Hematopoietic multipotent progenitor cell (in vitro differentiated cells): ENCODE data around the gene APEH. TPM values are rescaled to one million over a fixed set of nuclear protein-coding genes. Genes with fewer than 3 reads are reported as not detected.
"Not testable (repeated sequence)": the region's sequence is repeated elsewhere in the genome, so short reads cannot be mapped to it uniquely, and the experiment has no call there.

Experiments
- DNase-seq, 3 donors: peaks; one replicate each; pipeline ENCODE4 v3.0.0-alpha.2; 2011 to 2015; ENCODE audit warnings: low read depth in 2 of 3, low spot score in 2 of 3
- total RNA-seq: library from RNA; depleted of rRNA; stranded (reverse); fragments of >200 nt; gene quantifications from one replicate; pipeline ENCODE4 v1.2.3, GENCODE V29; 2012

APEH gene
- total RNA-seq, 1 donor, result 191 TPM

DNA sequence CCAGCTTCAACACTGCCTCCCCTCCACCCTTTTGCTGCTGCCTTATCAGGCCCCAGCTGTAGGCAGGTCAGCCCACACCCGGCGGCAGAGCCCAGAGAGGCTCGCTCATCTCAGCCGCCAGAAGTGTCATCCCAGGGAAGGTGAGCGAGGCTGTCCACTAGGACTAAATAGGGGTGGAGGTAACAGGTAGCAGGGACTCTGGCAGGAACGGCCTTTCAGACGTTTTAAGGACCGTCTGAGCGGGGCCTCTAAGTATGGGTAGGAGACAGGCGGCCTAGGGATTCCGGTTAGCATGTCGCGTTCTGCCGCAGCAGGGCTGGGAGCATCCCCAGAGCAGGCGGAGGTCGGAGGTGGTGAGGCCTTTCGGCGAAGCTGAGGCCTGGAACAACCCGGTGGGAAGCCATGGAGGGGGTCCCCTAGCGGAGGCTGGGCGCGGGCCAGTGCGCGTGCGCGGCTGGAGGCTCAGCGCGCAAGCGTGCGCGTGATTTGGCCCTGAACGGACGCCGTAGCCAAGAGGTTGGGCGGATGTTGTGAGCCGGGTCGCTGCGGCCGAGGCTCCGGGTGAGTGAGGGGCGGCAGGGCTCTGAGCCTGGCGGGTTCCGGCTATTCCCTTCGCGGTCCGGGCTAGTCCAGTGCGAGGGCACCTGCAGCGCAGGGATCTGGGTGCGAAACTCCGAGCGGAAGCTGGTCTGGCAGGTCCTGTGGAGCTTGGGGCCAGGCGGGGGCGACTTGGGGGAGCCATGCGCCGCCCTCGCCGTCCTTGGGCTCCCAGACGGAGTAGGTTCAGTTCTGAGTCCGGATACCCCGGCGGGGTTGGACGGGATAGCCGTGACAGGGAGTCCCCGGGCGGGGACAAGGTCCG lies 15.1 kb downstream of the APEH start, which contains the start of the genes MST1 and RNF123:
Gene MST1 (minus strand): TSS at position 429 of the 862 bp plus-strand sequence. CDS start 783 bp downstream, outside the sequence.
Gene RNF123 (plus strand): TSS at position 512 of the 862 bp plus-strand sequence. CDS start 1,609 bp downstream, outside the sequence.
- peak; percentile 92 to 95 (median 93) for DNase-seq

DNA sequence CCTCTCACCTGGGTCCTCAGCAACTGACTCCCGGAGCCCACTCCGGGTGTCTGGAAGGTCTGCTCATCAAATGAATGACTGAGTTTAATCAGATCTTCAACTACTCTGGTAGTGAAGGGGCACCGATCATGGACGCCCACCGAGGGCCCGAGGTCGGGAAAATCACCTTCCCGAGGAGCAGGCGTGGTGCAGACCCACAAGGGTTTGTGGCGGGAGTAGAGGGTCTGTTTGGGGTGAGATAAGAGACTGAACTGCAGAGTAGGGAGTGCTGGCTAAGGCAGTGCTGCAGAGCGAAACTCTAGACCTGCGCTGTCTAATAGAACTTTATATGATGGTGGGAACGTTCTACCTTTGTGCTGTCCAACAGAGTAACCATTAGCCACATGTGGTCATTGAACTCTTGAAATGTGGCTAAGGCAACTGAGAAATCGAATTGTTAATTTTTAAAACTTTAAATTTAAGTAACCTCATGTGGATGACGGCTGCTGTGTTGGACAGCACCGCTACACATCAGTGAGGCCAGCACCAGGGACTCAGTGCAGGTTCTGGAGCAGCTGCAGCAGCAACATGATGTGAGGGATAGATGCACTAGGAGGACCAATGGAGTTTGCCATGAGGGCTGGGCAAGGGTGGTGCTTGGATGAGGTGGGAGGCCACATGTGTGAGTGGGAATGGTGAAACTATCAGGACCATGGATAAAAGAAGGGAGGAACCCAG lies 15.9 kb downstream of the APEH start:
- peak in 1 of 3 donors; percentile 18 for DNase-seq

- DNase-seq, result not testable (repeated sequence)
Measured at GRCh38 chr3:49690856-49691255, 16.7 kb downstream of the APEH start.

- not testable (repeated sequence) for DNase-seq
Measured at GRCh38 chr3:49691481-49691880, 17.3 kb downstream of the APEH start.

DNA sequence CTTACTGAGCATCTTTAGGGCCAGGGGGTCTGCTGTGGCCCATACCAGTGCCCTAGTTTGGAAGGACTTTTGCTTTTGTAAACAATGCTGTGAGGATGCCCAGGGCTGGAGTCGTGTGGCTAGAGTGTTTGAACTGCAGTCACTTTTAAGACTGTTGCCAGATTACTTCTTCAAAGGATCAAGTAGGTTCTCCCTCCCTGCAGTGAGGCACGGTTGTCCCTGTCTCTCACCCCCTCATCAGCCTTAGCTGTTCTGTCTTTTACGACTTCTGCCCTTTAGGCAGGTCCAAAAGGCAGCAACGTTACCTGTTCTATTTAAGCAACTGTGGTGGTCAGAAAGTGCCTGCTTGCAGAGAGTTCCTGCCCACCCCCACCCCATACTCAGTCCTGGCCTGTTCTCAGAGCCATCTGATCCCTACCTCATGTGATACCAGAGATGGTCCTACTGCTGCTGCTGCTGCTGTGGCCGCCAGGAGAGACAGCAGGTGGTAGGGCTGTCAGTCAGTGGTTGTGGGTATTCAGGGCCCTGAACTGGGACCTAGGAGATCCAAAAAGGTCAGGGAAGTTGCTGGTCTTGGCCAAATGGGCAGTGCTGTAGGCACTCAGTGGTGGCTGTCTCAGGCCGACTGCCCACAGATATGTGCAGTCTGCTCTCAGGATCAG lies 20.4 kb downstream of the APEH start:
- not testable (repeated sequence) for DNase-seq

- not testable (repeated sequence) for DNase-seq
Measured at GRCh38 chr3:49695350-49696015, 21.3 kb downstream of the APEH start.

GRCh38 chr3:49699281-49699979 lies 25.3 kb downstream of the APEH start:
- no peak for DNase-seq

DNA sequence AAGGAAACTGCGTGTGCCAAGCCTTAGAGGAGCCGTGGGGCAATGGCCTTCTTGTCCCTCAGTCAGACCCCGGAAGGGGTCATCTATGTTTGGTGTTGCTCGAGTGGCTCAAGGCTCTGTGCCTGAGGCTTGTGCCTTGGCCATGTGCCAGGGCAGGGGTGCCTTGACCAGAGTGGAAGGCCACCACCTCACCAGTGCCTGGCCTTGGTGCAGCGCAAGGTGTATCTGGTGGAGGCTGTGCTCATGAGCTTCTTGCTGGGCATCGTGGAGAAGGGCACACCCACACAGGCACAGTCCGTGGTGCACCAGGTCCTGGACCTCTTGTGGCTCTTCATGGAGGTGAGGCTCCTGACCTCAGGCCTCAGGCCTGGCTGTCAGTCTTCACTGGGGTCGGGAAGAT lies 25.9 kb downstream of the APEH start:
- DNase-seq, result no peak

DNA sequence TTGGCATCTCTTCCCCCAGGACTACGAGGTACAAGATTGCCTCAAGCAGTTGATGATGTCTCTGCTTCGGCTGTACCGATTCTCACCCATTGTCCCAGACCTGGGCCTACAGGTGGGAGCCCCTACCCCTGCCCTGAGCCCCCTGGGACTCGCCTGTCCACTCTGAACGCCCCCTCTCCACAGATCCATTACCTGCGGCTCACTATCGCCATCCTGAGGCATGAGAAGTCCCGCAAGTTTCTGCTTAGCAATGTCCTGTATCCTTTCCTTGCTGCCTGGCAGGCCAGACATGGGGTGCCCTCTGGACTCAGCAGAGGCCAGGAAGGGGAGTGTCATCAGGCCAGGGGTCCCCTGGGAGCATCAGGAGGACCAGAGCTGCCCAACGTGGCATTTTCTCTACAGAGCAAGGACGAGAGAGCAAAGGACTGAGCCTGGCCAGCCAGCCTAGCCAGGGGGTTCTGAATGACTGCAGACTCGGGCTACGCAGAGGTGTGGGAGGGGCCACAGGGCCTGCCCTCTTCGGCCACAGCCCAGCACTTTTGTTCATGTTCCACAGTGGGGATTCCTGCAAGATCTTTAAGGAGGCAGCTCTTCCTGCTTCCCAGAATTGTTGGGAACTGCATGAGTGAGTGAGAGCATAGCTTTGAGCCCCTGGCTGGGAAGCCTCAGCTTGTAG lies 26.4 kb downstream of the APEH start:
- no peak for DNase-seq

- DNase-seq, result peak in 1 of 3 donors; percentile 26
Measured at GRCh38 chr3:49701388-49702077, 27.4 kb downstream of the APEH start.

DNA sequence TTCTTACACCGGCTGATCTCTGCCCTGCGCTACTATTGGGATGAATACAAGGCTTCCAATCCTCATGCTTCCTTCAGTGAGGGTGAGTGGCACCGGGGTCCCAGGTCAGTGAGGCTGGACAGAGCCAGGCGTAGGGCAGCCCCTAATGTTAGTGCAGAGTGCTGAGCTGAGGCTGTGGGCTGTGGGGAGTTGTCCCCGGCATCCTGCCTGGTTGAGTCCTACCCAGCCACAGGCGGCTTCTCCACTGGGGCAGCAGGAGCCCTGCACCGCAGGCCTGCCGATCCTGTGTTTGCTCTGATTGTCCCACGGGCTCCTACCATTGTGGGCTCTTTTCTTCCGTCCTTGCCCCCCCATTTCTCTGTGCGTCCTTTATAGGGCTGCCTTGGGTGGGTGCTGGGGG lies 28.5 kb downstream of the APEH start:
- DNase-seq, result no peak

DNA sequence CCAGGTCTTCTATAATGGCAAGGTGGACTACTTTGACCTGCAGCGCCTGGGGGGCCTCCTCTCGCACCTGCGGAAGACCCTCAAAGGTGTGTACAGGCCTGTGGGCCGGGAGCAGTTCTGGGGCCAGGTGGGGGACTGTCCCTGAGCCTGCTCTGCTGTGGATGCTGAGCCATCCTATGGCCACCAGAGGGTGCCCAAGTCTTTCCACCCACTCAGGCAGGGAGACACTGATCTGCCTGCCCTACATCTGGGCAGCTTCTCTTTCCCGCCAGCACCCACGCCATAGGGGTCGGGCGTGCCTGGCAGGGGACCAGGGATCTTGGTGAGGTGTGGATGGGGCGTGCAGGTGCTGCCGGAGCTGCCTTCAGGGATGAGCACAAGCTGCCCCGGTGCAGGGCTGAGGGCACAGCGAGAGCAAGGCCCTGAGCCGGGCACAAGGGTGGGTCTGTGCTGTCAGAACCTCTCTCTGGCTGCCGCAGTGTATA lies 29.3 kb downstream of the APEH start:
- DNase-seq, result peak in 2 of 3 donors; percentile 66 to 87

DNA sequence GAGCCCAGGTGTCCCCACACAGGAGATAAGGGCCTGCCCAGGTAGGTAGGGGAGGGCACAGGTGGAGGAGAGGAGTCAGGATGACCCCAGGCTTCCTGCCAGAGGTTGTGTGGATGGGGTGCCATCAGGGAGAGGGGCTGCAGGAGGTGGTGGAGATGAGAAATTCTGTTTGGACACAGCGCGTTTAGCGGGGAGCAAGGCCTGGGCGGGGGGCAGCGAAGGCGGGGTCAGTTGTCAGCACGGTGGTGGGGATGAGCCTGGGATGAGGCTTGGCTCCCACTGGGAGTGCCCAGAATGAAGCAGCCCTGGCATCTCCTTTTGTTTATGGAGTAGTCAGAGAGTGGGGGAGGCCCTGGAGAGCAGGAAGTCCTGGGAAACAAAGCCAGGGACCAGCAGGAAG lies 29.8 kb downstream of the APEH start:
- DNase-seq, result no peak

GRCh38 chr3:49704629-49705028 lies 30.5 kb downstream of the APEH start:
- DNase-seq, result no peak

GRCh38 chr3:49705390-49705960 lies 31.3 kb downstream of the APEH start:
- DNase-seq, result no peak

DNA sequence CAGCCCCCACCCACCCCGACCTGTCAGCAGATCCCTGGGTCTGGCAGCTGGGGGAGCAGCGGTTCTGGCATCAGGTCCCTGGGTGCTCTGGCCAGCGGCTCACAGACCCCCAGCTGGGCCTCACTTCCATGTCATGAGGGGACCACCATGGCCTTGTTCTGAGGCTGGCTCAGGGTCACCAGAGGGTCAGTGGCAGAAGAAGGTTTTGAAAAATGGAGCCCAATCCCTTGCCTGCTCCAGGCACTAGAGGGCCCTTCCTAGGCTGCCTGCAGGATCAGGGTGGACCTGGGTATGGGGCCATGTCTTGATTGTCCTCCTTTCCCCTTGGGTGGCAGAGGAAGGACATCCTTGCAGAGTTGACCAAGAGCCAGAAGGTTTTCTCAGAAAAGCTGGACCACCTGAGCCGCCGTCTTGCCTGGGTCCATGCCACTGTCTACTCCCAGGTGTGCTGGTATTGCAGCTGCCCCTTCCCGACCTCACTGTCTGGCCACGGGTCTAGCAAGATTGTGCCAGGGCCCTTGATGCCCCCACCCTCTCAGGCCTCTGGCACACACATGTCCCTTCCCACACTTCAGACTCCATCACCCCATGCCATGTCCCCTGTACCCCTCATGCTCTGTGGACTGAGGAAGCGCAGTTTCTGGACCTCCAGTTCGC lies 32.4 kb downstream of the APEH start:
- no peak for DNase-seq

DNA sequence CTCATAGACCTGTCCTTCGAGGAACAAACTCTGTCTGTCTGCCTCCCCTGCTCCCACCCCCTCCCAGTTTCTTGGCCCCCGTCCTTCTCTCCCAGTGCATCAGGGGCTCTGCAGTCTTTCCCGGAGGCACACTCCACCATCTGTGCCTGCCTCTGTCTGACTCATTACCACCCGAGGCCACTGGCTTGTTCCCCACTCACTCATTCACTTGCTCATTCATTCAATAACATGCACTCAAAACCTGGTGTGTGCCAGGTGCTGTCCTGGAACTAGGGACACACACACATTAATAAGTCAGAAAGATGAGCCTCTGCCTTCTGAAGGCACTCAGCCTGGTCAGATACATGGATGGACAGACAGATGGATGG lies 32.9 kb downstream of the APEH start:
- DNase-seq, result no peak

DNA sequence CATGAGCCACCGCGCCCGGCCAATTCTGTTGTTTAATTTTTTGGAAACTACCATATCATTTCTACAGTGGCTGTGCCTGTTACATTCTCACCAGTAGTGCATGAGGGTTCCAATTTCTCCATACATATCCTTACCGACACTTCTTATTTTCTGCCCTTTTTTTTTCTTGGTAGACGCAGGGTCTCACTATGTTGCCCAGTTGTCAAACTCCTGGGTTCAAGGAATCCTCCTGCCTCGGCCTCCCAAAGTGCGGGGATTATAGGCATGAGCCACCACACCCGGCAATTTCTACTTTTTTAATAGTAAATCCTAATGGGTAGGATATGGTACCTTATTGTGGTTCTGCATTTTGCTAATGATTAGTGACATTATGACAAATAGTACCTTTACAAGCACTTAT lies 35.7 kb downstream of the APEH start:
- no peak for DNase-seq
